NCI-H1436 treated with DMSO at 0.1 percent for 48 hours (cell line): ENCODE data around the gene ADAMTS3.
"Not testable (repeated sequence)": the region's sequence is repeated elsewhere in the genome, so short reads cannot be mapped to it uniquely, and the experiment has no call there.

Experiments used
- DNase-seq: peaks from one replicate; lab custom pipeline; 2025; lab: John Stamatoyannopoulos, UW

The ADAMTS3 gene

GRCh38 chr4:72553540-72554337, 15.3 kb downstream of the ADAMTS3 start:
- no peak for DNase-seq

GRCh38 chr4:72552447-72552846, 16.6 kb downstream of the ADAMTS3 start:
- no peak for DNase-seq

- no peak for DNase-seq
Observed at GRCh38 chr4:72546456-72546855, 22.6 kb downstream of the ADAMTS3 start.

GRCh38 chr4:72540694-72541093, 28.3 kb downstream of the ADAMTS3 start:
- DNase-seq = not testable (repeated sequence)

GRCh38 chr4:72538006-72538405, 31.0 kb downstream of the ADAMTS3 start:
- no peak for DNase-seq

- DNase-seq = no peak
Observed at GRCh38 chr4:72536443-72536842, 32.6 kb downstream of the ADAMTS3 start.

GRCh38 chr4:72531768-72532290, 37.2 kb downstream of the ADAMTS3 start:
- DNase-seq = no peak

GRCh38 chr4:72531322-72531721, 37.7 kb downstream of the ADAMTS3 start:
- no peak for DNase-seq

- DNase-seq = no peak
Observed at GRCh38 chr4:72529148-72529822, 39.7 kb downstream of the ADAMTS3 start.

- DNase-seq = no peak
Observed at GRCh38 chr4:72527038-72527646, 41.9 kb downstream of the ADAMTS3 start.

GRCh38 chr4:72525938-72526337, 43.1 kb downstream of the ADAMTS3 start:
- no peak for DNase-seq

GRCh38 chr4:72522440-72522839, 46.6 kb downstream of the ADAMTS3 start:
- DNase-seq = no peak

- DNase-seq = no peak
Observed at GRCh38 chr4:72513227-72513626, 55.8 kb downstream of the ADAMTS3 start.

GRCh38 chr4:72507860-72508419, 61.1 kb downstream of the ADAMTS3 start:
- DNase-seq = no peak

- no peak for DNase-seq
Observed at GRCh38 chr4:72507167-72507566, 61.9 kb downstream of the ADAMTS3 start.

- DNase-seq = no peak
Observed at GRCh38 chr4:72505314-72505744, 63.7 kb downstream of the ADAMTS3 start.

GRCh38 chr4:72500214-72500613, 68.8 kb downstream of the ADAMTS3 start:
- no peak for DNase-seq

GRCh38 chr4:72496119-72496518, 72.9 kb downstream of the ADAMTS3 start:
- no peak for DNase-seq

- no peak for DNase-seq
Observed at GRCh38 chr4:72494156-72494555, 74.9 kb downstream of the ADAMTS3 start.

- DNase-seq = no peak
Observed at GRCh38 chr4:72489267-72489666, 79.8 kb downstream of the ADAMTS3 start.

GRCh38 chr4:72486991-72487390, 82.0 kb downstream of the ADAMTS3 start:
- no peak for DNase-seq

GRCh38 chr4:72484981-72485380, 84.0 kb downstream of the ADAMTS3 start:
- no peak for DNase-seq
